ENCODE data around the gene TPP2. TPM values are rescaled to one million over a fixed set of nuclear protein-coding genes. Genes with fewer than 3 reads are reported as not detected.

TPP2 gene
- total RNA-seq, 2 donors from 2014 or later: 41.0 to 42.0 TPM

DNA sequence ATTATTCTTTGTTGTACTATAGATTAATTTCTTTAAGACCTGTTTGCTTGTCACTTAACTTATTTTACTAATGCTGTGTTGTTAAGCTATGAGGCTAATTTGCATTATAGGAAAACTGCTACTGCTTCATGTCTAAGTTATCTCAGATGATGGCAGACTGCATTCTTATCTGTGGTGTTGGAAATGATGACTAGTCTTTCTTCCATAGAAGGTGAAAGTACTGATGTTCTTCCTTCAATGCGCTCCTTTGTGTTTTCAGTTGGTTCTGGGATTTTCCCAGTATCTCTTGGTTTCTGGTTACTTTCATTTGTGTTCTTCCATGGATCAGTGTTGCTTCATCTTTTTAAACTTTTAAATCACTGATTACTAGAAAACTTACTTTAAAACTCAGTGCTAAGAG is 46.9 kb downstream of the TPP2 start:
- Histone ChIP-seq H3K9me3 (no peaks in the 10 kb centered on the region), H3K4me1 (no peaks in the 10 kb centered on the region), H3K9ac (ENCODE audit: low read depth in 2 of 2, low read length in 2 of 2) (no peak overlapping the region), H3K27ac (no peak overlapping the region), H3K36me3 (peaks cover 9% of the 10 kb centered on the region), H3K4me3 (no peak overlapping the region), H3K27me3 (no peaks in the 10 kb centered on the region)
- TF ChIP-seq, protein P1, sequence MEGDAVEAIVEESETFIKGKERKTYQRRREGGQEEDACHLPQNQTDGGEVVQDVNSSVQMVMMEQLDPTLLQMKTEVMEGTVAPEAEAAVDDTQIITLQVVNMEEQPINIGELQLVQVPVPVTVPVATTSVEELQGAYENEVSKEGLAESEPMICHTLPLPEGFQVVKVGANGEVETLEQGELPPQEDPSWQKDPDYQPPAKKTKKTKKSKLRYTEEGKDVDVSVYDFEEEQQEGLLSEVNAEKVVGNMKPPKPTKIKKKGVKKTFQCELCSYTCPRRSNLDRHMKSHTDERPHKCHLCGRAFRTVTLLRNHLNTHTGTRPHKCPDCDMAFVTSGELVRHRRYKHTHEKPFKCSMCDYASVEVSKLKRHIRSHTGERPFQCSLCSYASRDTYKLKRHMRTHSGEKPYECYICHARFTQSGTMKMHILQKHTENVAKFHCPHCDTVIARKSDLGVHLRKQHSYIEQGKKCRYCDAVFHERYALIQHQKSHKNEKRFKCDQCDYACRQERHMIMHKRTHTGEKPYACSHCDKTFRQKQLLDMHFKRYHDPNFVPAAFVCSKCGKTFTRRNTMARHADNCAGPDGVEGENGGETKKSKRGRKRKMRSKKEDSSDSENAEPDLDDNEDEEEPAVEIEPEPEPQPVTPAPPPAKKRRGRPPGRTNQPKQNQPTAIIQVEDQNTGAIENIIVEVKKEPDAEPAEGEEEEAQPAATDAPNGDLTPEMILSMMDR (IDR thresholded peaks at IDR 0.05): no peak
- no peak for DNase-seq
- intact Hi-C loops (cut with DNase I): no loop called here

DNA sequence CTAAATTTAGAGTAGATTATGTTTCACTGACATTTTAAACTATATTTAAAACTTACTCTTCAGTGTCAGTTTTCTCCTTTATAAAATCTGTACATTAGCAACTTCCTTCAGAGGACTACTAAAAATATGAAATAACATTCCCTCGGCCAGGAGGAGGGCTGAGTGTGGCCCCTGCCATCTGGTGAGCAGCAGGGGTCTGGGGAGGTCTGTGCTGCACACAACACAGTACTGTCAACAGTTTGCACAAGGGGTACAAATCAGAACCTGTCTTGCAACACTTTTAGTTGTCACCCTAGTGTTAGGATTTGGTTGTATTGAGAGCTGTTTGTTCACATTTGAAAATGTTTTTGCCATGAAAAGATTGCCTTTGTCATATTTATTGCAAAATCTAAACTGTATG is 48.9 kb downstream of the TPP2 start:
- no peak for DNase-seq
- H3K27ac ChIP-seq: no peak overlapping the region
- peaks cover 13% of the 10 kb centered on the region for H3K36me3 ChIP-seq
- no peaks in the 10 kb centered on the region for H3K4me1 ChIP-seq
- H3K9ac ChIP-seq (ENCODE audit: low read depth in 2 of 2, low read length in 2 of 2): no peak overlapping the region
- no peaks in the 10 kb centered on the region for H3K27me3 ChIP-seq
- intact Hi-C loops (cut with DNase I): no loop called here
- TF ChIP-seq, protein P1 (IDR thresholded peaks at IDR 0.05): no peak
- no peak overlapping the region for H3K4me3 ChIP-seq
- no peaks in the 10 kb centered on the region for H3K9me3 ChIP-seq

GRCh38 chr13:102648046-102648445 is 51.3 kb downstream of the TPP2 start:
- Histone ChIP-seq H3K36me3 (peaks cover 16% of the 10 kb centered on the region), H3K9me3 (no peaks in the 10 kb centered on the region), H3K4me3 (no peak overlapping the region), H3K27me3 (no peaks in the 10 kb centered on the region), H3K27ac (no peak overlapping the region), H3K9ac (ENCODE audit: low read depth in 2 of 2, low read length in 2 of 2) (no peak overlapping the region), H3K4me1 (no peaks in the 10 kb centered on the region)
- DNase-seq: no peak
- TF ChIP-seq, protein P1 (IDR thresholded peaks at IDR 0.05): no peak
- intact Hi-C loops (cut with DNase I): no loop called here

DNA sequence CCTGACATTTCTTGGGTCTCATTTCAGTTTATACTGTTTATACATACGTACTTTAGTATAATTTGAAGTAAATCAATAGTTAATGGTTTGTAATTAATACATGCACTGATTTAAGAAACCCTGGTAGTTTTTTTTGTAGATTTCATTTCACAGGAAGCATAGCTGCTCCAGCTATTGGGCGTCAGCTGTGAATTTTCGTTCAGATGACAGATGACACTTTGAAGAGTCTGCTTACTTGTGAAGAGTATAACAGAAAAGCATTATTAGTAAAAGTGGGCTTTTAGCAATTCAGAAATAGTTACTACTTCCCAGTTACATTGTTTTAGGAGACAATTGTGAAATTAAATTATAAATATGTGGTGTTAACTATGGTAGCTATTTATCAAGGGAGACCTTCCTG is 53.7 kb downstream of the TPP2 start:
- H3K4me3 ChIP-seq: no peak overlapping the region
- no peak overlapping the region for H3K27ac ChIP-seq
- H3K36me3 ChIP-seq: peaks cover 16% of the 10 kb centered on the region
- TF ChIP-seq, protein P1 (IDR thresholded peaks at IDR 0.05): no peak
- no peaks in the 10 kb centered on the region for H3K27me3 ChIP-seq
- DNase-seq: no peak
- H3K9ac ChIP-seq (ENCODE audit: low read depth in 2 of 2, low read length in 2 of 2): no peak overlapping the region
- H3K9me3 ChIP-seq: no peaks in the 10 kb centered on the region
- intact Hi-C loops (cut with DNase I): no loop called here
- H3K4me1 ChIP-seq: no peaks in the 10 kb centered on the region

GRCh38 chr13:102651392-102651791 is 54.6 kb downstream of the TPP2 start:
- no peak overlapping the region for H3K4me3 ChIP-seq
- no peak for DNase-seq
- H3K4me1 ChIP-seq: no peaks in the 10 kb centered on the region
- H3K36me3 ChIP-seq: peaks cover 16% of the 10 kb centered on the region
- no peaks in the 10 kb centered on the region for H3K9me3 ChIP-seq
- TF ChIP-seq, protein P1 (IDR thresholded peaks at IDR 0.05): no peak
- intact Hi-C loops (cut with DNase I): no loop called here
- H3K9ac ChIP-seq (ENCODE audit: low read depth in 2 of 2, low read length in 2 of 2): no peak overlapping the region
- H3K27me3 ChIP-seq: no peaks in the 10 kb centered on the region
- no peak overlapping the region for H3K27ac ChIP-seq

DNA sequence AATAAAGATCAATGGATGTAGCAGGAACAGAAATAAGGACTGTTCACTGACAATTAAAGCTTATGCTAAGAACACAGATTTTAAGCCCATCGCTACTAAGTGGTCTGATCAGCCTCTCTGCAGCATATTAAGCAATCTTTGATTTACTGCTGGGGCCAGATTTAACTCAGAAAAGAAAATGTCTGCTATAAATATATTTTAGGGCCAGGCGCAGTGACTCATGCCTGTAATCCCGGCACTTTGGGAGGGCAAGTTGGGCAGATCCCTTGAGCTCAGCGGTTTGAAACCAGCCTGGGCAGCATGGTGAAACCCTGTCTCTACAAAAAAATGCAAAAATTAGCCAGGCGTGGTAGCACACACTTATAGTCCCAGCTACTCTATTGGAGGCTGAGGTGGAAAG is 55.1 kb downstream of the TPP2 start:
- no peak overlapping the region for H3K9ac ChIP-seq (ENCODE audit: low read depth in 2 of 2, low read length in 2 of 2)
- no peak for DNase-seq
- H3K4me1 ChIP-seq: no peaks in the 10 kb centered on the region
- intact Hi-C loops (cut with DNase I): no loop called here
- H3K27me3 ChIP-seq: no peaks in the 10 kb centered on the region
- H3K4me3 ChIP-seq: no peak overlapping the region
- peaks cover 16% of the 10 kb centered on the region for H3K36me3 ChIP-seq
- TF ChIP-seq, protein P1 (IDR thresholded peaks at IDR 0.05): no peak
- H3K27ac ChIP-seq: no peak overlapping the region
- H3K9me3 ChIP-seq: no peaks in the 10 kb centered on the region

All from colonic mucosa (tissue), 4 donors.